ENCODE results near the gene CDHR3.

DNA sequence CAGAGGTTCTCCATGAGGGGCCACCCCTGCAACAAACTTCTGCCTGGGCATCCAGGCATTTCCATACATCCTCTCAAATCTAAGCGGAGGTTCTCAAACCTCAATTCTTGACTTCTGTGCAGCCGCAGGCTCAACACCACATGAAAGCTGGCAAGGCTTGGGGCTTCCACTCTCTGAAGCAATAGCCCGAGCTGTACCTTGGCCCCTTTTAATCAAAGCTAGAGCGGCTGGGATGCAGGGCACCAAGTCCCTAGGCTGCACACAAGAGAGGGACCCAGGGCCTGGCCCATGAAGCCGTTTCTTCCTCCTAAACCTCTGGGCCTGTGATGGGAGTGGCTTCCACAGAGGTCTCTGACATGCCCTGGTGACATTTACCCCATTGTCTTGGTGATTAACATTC is 43.8 kb downstream of the CDHR3 start:
- TF ChIP-seq, protein P1, sequence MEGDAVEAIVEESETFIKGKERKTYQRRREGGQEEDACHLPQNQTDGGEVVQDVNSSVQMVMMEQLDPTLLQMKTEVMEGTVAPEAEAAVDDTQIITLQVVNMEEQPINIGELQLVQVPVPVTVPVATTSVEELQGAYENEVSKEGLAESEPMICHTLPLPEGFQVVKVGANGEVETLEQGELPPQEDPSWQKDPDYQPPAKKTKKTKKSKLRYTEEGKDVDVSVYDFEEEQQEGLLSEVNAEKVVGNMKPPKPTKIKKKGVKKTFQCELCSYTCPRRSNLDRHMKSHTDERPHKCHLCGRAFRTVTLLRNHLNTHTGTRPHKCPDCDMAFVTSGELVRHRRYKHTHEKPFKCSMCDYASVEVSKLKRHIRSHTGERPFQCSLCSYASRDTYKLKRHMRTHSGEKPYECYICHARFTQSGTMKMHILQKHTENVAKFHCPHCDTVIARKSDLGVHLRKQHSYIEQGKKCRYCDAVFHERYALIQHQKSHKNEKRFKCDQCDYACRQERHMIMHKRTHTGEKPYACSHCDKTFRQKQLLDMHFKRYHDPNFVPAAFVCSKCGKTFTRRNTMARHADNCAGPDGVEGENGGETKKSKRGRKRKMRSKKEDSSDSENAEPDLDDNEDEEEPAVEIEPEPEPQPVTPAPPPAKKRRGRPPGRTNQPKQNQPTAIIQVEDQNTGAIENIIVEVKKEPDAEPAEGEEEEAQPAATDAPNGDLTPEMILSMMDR (conservative IDR thresholded peaks at IDR 0.05; ENCODE audit: low read length), result no peak
- no peak for TF ChIP-seq EZH2phosphoT487 (IDR thresholded peaks at IDR 0.05; ENCODE audit: borderline replicate concordance, low read depth, low read length)

Data from OCI-LY7 (cell line).